Measurements from ENCODE around the gene SNU13.
"Not testable (repeated sequence)": the region's sequence is repeated elsewhere in the genome, so short reads cannot be mapped to it uniquely, and the experiment has no call there.

The SNU13 gene

GRCh38 chr22:41664490-41664889 lies 24.2 kb downstream of the SNU13 start:
- no peak overlapping the region for H3K4me3 ChIP-seq (ENCODE audit: low read depth, low read length)
- peak in 1 of 2 donors; percentile 57 for DNase-seq
- no peak overlapping the region for H3K4me2 ChIP-seq (ENCODE audit: low read length)
- H3K4ac ChIP-seq (ENCODE audit: low read depth, low read length), result no peak overlapping the region
- no peak overlapping the region for H3K14ac ChIP-seq (ENCODE audit: low read length)
- H2AK5ac ChIP-seq (ENCODE audit: low read length), result no peak overlapping the region
- peaks cover 23 to 43% of the 10 kb centered on the region in 2 experiments for H3K36me3 ChIP-seq (ENCODE audit: control insufficient read depth in 1 of 2, insufficient read depth in 2 of 2, low read length in 2 of 2)
- no peak overlapping the region for H2BK120ac ChIP-seq (ENCODE audit: insufficient read depth, low read length, poor library complexity)
- H3K27ac ChIP-seq (ENCODE audit: low read depth, low read length), result no peak overlapping the region
- H2BK5ac ChIP-seq (ENCODE audit: low read depth, low read length, poor library complexity), result no peak overlapping the region
- no peak overlapping the region for H3K23ac ChIP-seq (ENCODE audit: low read length)
- H3K27me3 ChIP-seq (ENCODE audit: insufficient read depth, low read length), result no peaks in the 10 kb centered on the region
- peaks cover 5% of the 10 kb centered on the region for H3K79me1 ChIP-seq (ENCODE audit: low read length)
- no peak overlapping the region for H3K18ac ChIP-seq (ENCODE audit: low read length)
- peaks cover 2 to 10% of the 10 kb centered on the region in 2 experiments for H3K4me1 ChIP-seq (ENCODE audit: control insufficient read depth in 1 of 2, insufficient read depth in 2 of 2, low read length in 2 of 2)
- peaks cover 1% of the 10 kb centered on the region for H3K9me3 ChIP-seq (ENCODE audit: insufficient read depth, low read depth, low read length)
- H4K12ac ChIP-seq (ENCODE audit: low read depth, low read length), result no peak overlapping the region
- H3K9ac ChIP-seq (ENCODE audit: low read length), result no peak overlapping the region
- H3K79me2 ChIP-seq (ENCODE audit: control insufficient read depth, insufficient read depth, low read length, poor library complexity), result no peaks in the 10 kb centered on the region
- no peak overlapping the region for H4K8ac ChIP-seq (ENCODE audit: low read depth, low read length)
- no peak overlapping the region for H2BK12ac ChIP-seq (ENCODE audit: low read length)
- no peak overlapping the region for H4K91ac ChIP-seq (ENCODE audit: low read depth, low read length)
- H2AFZ ChIP-seq (ENCODE audit: insufficient read depth, low read length, poor library complexity), result no peak overlapping the region

- H4K12ac ChIP-seq (ENCODE audit: low read depth, low read length); H3K9me3 ChIP-seq (ENCODE audit: insufficient read depth, low read depth, low read length); H2BK12ac ChIP-seq (ENCODE audit: low read length); H3K18ac ChIP-seq (ENCODE audit: low read length); H3K4me3 ChIP-seq (ENCODE audit: low read depth, low read length); H3K9ac ChIP-seq (ENCODE audit: low read length); H3K79me2 ChIP-seq (ENCODE audit: control insufficient read depth, insufficient read depth, low read length, poor library complexity); H3K14ac ChIP-seq (ENCODE audit: low read length); H3K23ac ChIP-seq (ENCODE audit: low read length); H3K79me1 ChIP-seq (ENCODE audit: low read length); H3K27ac ChIP-seq (ENCODE audit: low read depth, low read length); DNase-seq; H3K27me3 ChIP-seq (ENCODE audit: insufficient read depth, low read length); H4K8ac ChIP-seq (ENCODE audit: low read depth, low read length); H2BK5ac ChIP-seq (ENCODE audit: low read depth, low read length, poor library complexity); H3K4me2 ChIP-seq (ENCODE audit: low read length); H3K4ac ChIP-seq (ENCODE audit: low read depth, low read length); H2AK5ac ChIP-seq (ENCODE audit: low read length); H4K91ac ChIP-seq (ENCODE audit: low read depth, low read length); H2BK120ac ChIP-seq (ENCODE audit: insufficient read depth, low read length, poor library complexity); H2AFZ ChIP-seq (ENCODE audit: insufficient read depth, low read length, poor library complexity): not testable (repeated sequence)
- no CpG with 5 or more reads among the region's 9 CpGs for WGBS (ENCODE audit: extremely low coverage, insufficient coverage, insufficient read length)
- Histone ChIP-seq H3K4me1 (ENCODE audit: control insufficient read depth in 1 of 2, insufficient read depth in 2 of 2, low read length in 2 of 2) (peaks cover 2 to 10% of the 10 kb centered on the region in 2 experiments), H3K36me3 (ENCODE audit: control insufficient read depth in 1 of 2, insufficient read depth in 2 of 2, low read length in 2 of 2) (peaks cover 32 to 52% of the 10 kb centered on the region in 2 experiments)
These were observed 25.1 kb downstream of the SNU13 start for GRCh38 chr22:41663594-41663993.

- H3K4me1 ChIP-seq (ENCODE audit: control insufficient read depth in 1 of 2, insufficient read depth in 2 of 2, low read length in 2 of 2), result no peaks in the 10 kb centered on the region
- no peak overlapping the region for H2AK5ac ChIP-seq (ENCODE audit: low read length)
- WGBS (ENCODE audit: extremely low coverage, insufficient coverage, insufficient read length), result no CpG with 5 or more reads among the region's 2 CpGs
- H3K18ac ChIP-seq (ENCODE audit: low read length), result no peak overlapping the region
- no peaks in the 10 kb centered on the region for H3K79me2 ChIP-seq (ENCODE audit: control insufficient read depth, insufficient read depth, low read length, poor library complexity)
- H3K4me3 ChIP-seq (ENCODE audit: low read depth, low read length), result no peak overlapping the region
- no peak overlapping the region for H4K8ac ChIP-seq (ENCODE audit: low read depth, low read length)
- H3K27ac ChIP-seq (ENCODE audit: low read depth, low read length), result no peak overlapping the region
- no peak overlapping the region for H2BK12ac ChIP-seq (ENCODE audit: low read length)
- H3K14ac ChIP-seq (ENCODE audit: low read length), result no peak overlapping the region
- no peak for DNase-seq
- no peak overlapping the region for H3K4me2 ChIP-seq (ENCODE audit: low read length)
- H2BK5ac ChIP-seq (ENCODE audit: low read depth, low read length, poor library complexity), result no peak overlapping the region
- no peak overlapping the region for H4K12ac ChIP-seq (ENCODE audit: low read depth, low read length)
- peaks cover 44 to 67% of the 10 kb centered on the region in 2 experiments for H3K36me3 ChIP-seq (ENCODE audit: control insufficient read depth in 1 of 2, insufficient read depth in 2 of 2, low read length in 2 of 2)
- H3K4ac ChIP-seq (ENCODE audit: low read depth, low read length), result no peak overlapping the region
- no peak overlapping the region for H3K9ac ChIP-seq (ENCODE audit: low read length)
- no peak overlapping the region for H2AFZ ChIP-seq (ENCODE audit: insufficient read depth, low read length, poor library complexity)
- no peaks in the 10 kb centered on the region for H3K79me1 ChIP-seq (ENCODE audit: low read length)
- H4K91ac ChIP-seq (ENCODE audit: low read depth, low read length), result no peak overlapping the region
- no peak overlapping the region for H3K23ac ChIP-seq (ENCODE audit: low read length)
- peaks cover 1% of the 10 kb centered on the region for H3K9me3 ChIP-seq (ENCODE audit: insufficient read depth, low read depth, low read length)
- no peaks in the 10 kb centered on the region for H3K27me3 ChIP-seq (ENCODE audit: insufficient read depth, low read length)
- no peak overlapping the region for H2BK120ac ChIP-seq (ENCODE audit: insufficient read depth, low read length, poor library complexity)
These were observed 27.0 kb downstream of the SNU13 start for GRCh38 chr22:41661713-41662112.

- H2AK5ac ChIP-seq (ENCODE audit: low read length), result no peak overlapping the region
- H2BK120ac ChIP-seq (ENCODE audit: insufficient read depth, low read length, poor library complexity), result no peak overlapping the region
- no peak overlapping the region for H4K12ac ChIP-seq (ENCODE audit: low read depth, low read length)
- no peak overlapping the region for H3K4ac ChIP-seq (ENCODE audit: low read depth, low read length)
- H3K23ac ChIP-seq (ENCODE audit: low read length), result no peak overlapping the region
- no peak overlapping the region for H3K4me2 ChIP-seq (ENCODE audit: low read length)
- no peak for DNase-seq
- H3K9me3 ChIP-seq (ENCODE audit: insufficient read depth, low read depth, low read length), result peaks cover 1% of the 10 kb centered on the region
- no peak overlapping the region for H2AFZ ChIP-seq (ENCODE audit: insufficient read depth, low read length, poor library complexity)
- no peak overlapping the region for H3K4me3 ChIP-seq (ENCODE audit: low read depth, low read length)
- H3K27ac ChIP-seq (ENCODE audit: low read depth, low read length), result no peak overlapping the region
- H2BK12ac ChIP-seq (ENCODE audit: low read length), result no peak overlapping the region
- no peak overlapping the region for H3K9ac ChIP-seq (ENCODE audit: low read length)
- no peaks in the 10 kb centered on the region for H3K4me1 ChIP-seq (ENCODE audit: control insufficient read depth in 1 of 2, insufficient read depth in 2 of 2, low read length in 2 of 2)
- H3K36me3 ChIP-seq (ENCODE audit: control insufficient read depth in 1 of 2, insufficient read depth in 2 of 2, low read length in 2 of 2), result peaks cover 47 to 71% of the 10 kb centered on the region in 2 experiments
- no peak overlapping the region for H4K91ac ChIP-seq (ENCODE audit: low read depth, low read length)
- no peak overlapping the region for H2BK5ac ChIP-seq (ENCODE audit: low read depth, low read length, poor library complexity)
- no CpG with 5 or more reads among the region's 3 CpGs for WGBS (ENCODE audit: extremely low coverage, insufficient coverage, insufficient read length)
- no peaks in the 10 kb centered on the region for H3K79me2 ChIP-seq (ENCODE audit: control insufficient read depth, insufficient read depth, low read length, poor library complexity)
- H4K8ac ChIP-seq (ENCODE audit: low read depth, low read length), result no peak overlapping the region
- H3K27me3 ChIP-seq (ENCODE audit: insufficient read depth, low read length), result no peaks in the 10 kb centered on the region
- H3K79me1 ChIP-seq (ENCODE audit: low read length), result no peaks in the 10 kb centered on the region
- no peak overlapping the region for H3K14ac ChIP-seq (ENCODE audit: low read length)
- H3K18ac ChIP-seq (ENCODE audit: low read length), result no peak overlapping the region
These were observed 27.6 kb downstream of the SNU13 start for GRCh38 chr22:41661088-41661487.
